Panc1 (cell line): Measurements from ENCODE around the gene ZNF584. TPM values are rescaled to one million over a fixed set of nuclear protein-coding genes. Genes with fewer than 3 reads are reported as not detected.

Experiments
- ATAC-seq: fragments of 200-7000 bp; cut with Tn5 transposase; 2 replicates; pipeline ENCODE4 v1.9.1; 2020; ENCODE audit warnings: mild to moderate bottlenecking, moderate library complexity
- BruUV-seq: library from RNA; stranded (reverse); fragments of 400-500 nt; replicated peaks from 2 replicates; lab custom pipeline; 2021; lab: Mats Ljungman, UMichigan
- CTCF ChIA-PET: fragments of 300-600 bp; sonication (Branson Sonifier 250); formaldehyde crosslinking; loops from one replicate; lab custom pipeline; 2022; ENCODE audit warnings: antibody characterized with exemption; lab: Charles Lee
- POLR2A ChIA-PET: fragments of 300-600 bp; sonication (Branson Sonifier 250); formaldehyde crosslinking; loops from one replicate; lab custom pipeline; 2022; ENCODE audit warnings: antibody characterized with exemption; lab: Charles Lee
- DNase-seq: peaks from one replicate; pipeline ENCODE4 v3.0.0-alpha.2; 2010; ENCODE audit warnings: low read depth, low spot score
- H3K27ac ChIP-seq: 2 replicates; pipeline ENCODE4 v1.5.1; 2011; ENCODE audit warnings: mild to moderate bottlenecking, low read length, inconsistent platforms
- H3K27me3 ChIP-seq: fragments of 200-500 bp; sonication (Bioruptor generic); 2 replicates; pipeline ENCODE4 v1.6.0; 2014; ENCODE audit warnings: low read length, inconsistent platforms; ENCODE audit not compliant: control insufficient read depth, insufficient read depth
- H3K36me3 ChIP-seq: fragments of 200-500 bp; sonication (Bioruptor generic); 2 replicates; pipeline ENCODE4 v1.5.1; 2014; ENCODE audit warnings: inconsistent platforms, mild to moderate bottlenecking, low read length, moderate library complexity; ENCODE audit not compliant: control insufficient read depth, insufficient read depth
- H3K4me1 ChIP-seq: 2 replicates; pipeline ENCODE4 v1.5.1; 2011; ENCODE audit warnings: inconsistent platforms, mild to moderate bottlenecking, low read length, moderate library complexity; ENCODE audit not compliant: control insufficient read depth, insufficient read depth
- H3K4me3 ChIP-seq, 2 experiments: 2 replicates each; pipeline ENCODE4 v1.5.1; 2011 to 2012; ENCODE audit warnings: low read depth in 2 of 2, low read length in 2 of 2, mild to moderate bottlenecking in 2 of 2, inconsistent platforms in 1 of 2, moderate library complexity in 1 of 2
- H3K9me3 ChIP-seq: fragments of 200-500 bp; sonication (Bioruptor generic); 2 replicates; pipeline ENCODE4 v1.5.1; 2014; ENCODE audit warnings: low read depth, mild to moderate bottlenecking, inconsistent platforms, low read length, moderate library complexity; ENCODE audit not compliant: control insufficient read depth, insufficient read depth
- CTCF ChIP-seq: fragments of 450-650 bp; IDR thresholded peaks from 2 replicates; pipeline ENCODE4 v1.5.1; 2017; ENCODE audit warnings: mild to moderate bottlenecking
- POLR2AphosphoS5 ChIP-seq: IDR thresholded peaks from 2 replicates; pipeline ENCODE4 v1.6.1; 2012; ENCODE audit warnings: mild to moderate bottlenecking, low read depth, low read length, moderate library complexity
- REST ChIP-seq, 2 experiments: IDR thresholded peaks; 2 replicates each; pipeline ENCODE4 v1.6.1; 2011 to 2012; ENCODE audit warnings: low read depth in 2 of 2, control low read depth in 1 of 2, low read length in 1 of 2, mild to moderate bottlenecking in 1 of 2, moderate library complexity in 1 of 2; ENCODE audit not compliant: insufficient read depth in 1 of 2
- SIN3A ChIP-seq: IDR thresholded peaks from 2 replicates; pipeline ENCODE4 v1.6.1; 2012; ENCODE audit warnings: low read depth, mild to moderate bottlenecking, low read length, moderate library complexity, borderline replicate concordance; ENCODE audit not compliant: insufficient read depth
- TCF7L2 ChIP-seq: IDR thresholded peaks from 2 replicates; pipeline ENCODE4 v1.6.1; 2011; ENCODE audit warnings: mild to moderate bottlenecking, low read depth, low read length, inconsistent platforms
- in situ Hi-C: cut with HindIII; loops from 2 replicates; pipeline ENCODE4 v1.10.0; 2016; ENCODE audit warnings: low sequenced_read_pairs, low pct_unique_long_range_greater_than_20kb
- intact Hi-C: fragments of 100-400 bp; cut with micrococcal nuclease; formaldehyde crosslinking; loops from one replicate; pipeline ENCODE4 v1.10.0; 2022; ENCODE audit not compliant: unreplicated experiment
- total RNA-seq: library from RNA; stranded (reverse); gene quantifications from one replicate; pipeline ENCODE4 v1.2.1, GENCODE V29; 2021; ENCODE audit not compliant: unreplicated experiment

Gene ZNF584
- total RNA-seq, 1 experiment from 2014 or later, result 29.0 TPM

DNA sequence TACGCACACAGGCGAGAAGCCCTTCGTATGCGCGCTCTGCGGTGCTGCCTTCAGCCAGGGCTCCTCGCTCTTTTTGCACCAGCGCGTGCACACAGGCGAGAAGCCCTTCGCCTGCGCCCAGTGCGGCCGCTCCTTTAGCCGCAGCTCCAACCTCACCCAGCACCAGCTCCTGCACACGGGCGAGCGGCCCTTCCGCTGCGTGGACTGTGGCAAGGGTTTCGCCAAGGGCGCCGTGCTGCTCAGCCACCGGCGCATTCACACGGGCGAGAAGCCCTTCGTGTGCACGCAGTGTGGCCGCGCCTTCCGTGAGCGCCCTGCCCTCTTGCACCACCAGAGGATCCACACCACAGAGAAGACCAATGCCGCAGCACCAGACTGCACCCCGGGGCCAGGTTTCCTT, 47.7 kb downstream of the ZNF584 start:
- Histone ChIP-seq H3K4me1 (no peaks in the 10 kb centered on the region), H3K27me3 (no peaks in the 10 kb centered on the region), H3K9me3 (no peaks in the 10 kb centered on the region), H3K36me3 (no peaks in the 10 kb centered on the region), H3K27ac (no peak overlapping the region), H3K4me3 (no peak overlapping the region)
- DNase-seq (no peak), ATAC-seq (no peak)
- intact Hi-C loops, result no loop called here
- no peak for TF ChIP-seq POLR2AphosphoS5
- TF ChIP-seq SIN3A, result no peak
- TF ChIP-seq CTCF, result no peak
- no peak for TF ChIP-seq REST (IDR thresholded peaks at IDR 0.05; ENCODE audit: insufficient read depth in 1 of 2, low read depth in 2 of 2, low read length in 1 of 2)
- TF ChIP-seq TCF7L2, result no peak
- ChIA-PET CTCF (no interaction called here), POLR2A (no interaction called here)
- in situ Hi-C loops, result no loop called here
- no TSS peak for BruUV-seq

GRCh38 chr19:58460039-58460438, 51.6 kb downstream of the ZNF584 start:
- ChIA-PET CTCF (no interaction called here), POLR2A (no interaction called here)
- intact Hi-C loops, result no loop called here

More at GRCh38 chr19:58460039-58460438, 51.6 kb downstream of the ZNF584 start:
- BruUV-seq, result no TSS peak
- Histone ChIP-seq H3K27me3 (no peaks in the 10 kb centered on the region), H3K4me1 (no peaks in the 10 kb centered on the region), H3K36me3 (no peaks in the 10 kb centered on the region), H3K9me3 (no peaks in the 10 kb centered on the region), H3K4me3 (no peak overlapping the region), H3K27ac (no peak overlapping the region)
- TF ChIP-seq TCF7L2 (no peak), REST (IDR thresholded peaks at IDR 0.05; ENCODE audit: insufficient read depth in 1 of 2, low read depth in 2 of 2, low read length in 1 of 2) (no peak), CTCF (no peak), POLR2AphosphoS5 (no peak), SIN3A (no peak)
- DNase-seq (no peak), ATAC-seq (no peak)
- in situ Hi-C loops, result no loop called here
